C4-2B (cell line): ENCODE results near the gene GAMT.

Experiments
- CTCF ChIP-seq: fragments of 450-650 bp; conservative IDR thresholded peaks from 2 replicates; pipeline ENCODE4 v1.5.1; 2017; ENCODE audit warnings: mild to moderate bottlenecking
- ZFX ChIP-seq: fragments of 450-650 bp; IDR thresholded peaks from 2 replicates; pipeline ENCODE4 v1.6.1; 2017

- TF ChIP-seq CTCF (no peak), ZFX (no peak)
Measured at GRCh38 chr19:1350867-1351266, 50.5 kb downstream of the GAMT start.
